K562 (cell line): ENCODE measurements around the gene LGALS8. TPM values are rescaled to one million over a fixed set of nuclear protein-coding genes. Genes with fewer than 3 reads are reported as not detected.

Experiments used
- ATAC-seq: fragments of 200-7000 bp; cut with Tn5 transposase; 3 replicates; pipeline ENCODE4 v1.9.1; 2020; ENCODE audit warnings: moderate library complexity
- BruUV-seq: library from RNA; stranded (reverse); fragments of 400-500 nt; replicated peaks from 2 replicates; lab custom pipeline; 2021; lab: Mats Ljungman, UMichigan
- CTCF ChIA-PET: fragments of 300-600 bp; formaldehyde crosslinking; extraction: SDS; loops from one replicate; lab custom pipeline; 2021; ENCODE audit warnings: low intra/inter-chr PET ratio; lab: Yijun Ruan, JAX
- POLR2A ChIA-PET: fragments of 300-600, 350-650 bp; sonication (Branson Sonifier 250); formaldehyde crosslinking; extraction: SDS; loops from one replicate; lab custom pipeline; 2021; ENCODE audit warnings: antibody characterized with exemption, inconsistent platforms; lab: Yijun Ruan, JAX
- DNase-seq, 4 experiments: peaks; one replicate each; pipeline versions ENCODE4 v3.0.0 to v3.0.0-alpha.2; 2011 to 2018; ENCODE audit warnings: low spot score in 3 of 4, mixed read lengths in 3 of 4; ENCODE audit errors: extremely low read depth in 1 of 4
- FAIRE-seq: peaks from 2 replicates; lab custom pipeline; 2011; peaks lifted over from hg19 to GRCh38; lab: Jason Lieb, UNC
- H2AFZ ChIP-seq: 2 replicates; pipeline ENCODE4 v1.6.0; 2011; ENCODE audit warnings: low read depth, low read length, control low read depth, inconsistent platforms
- H3K27ac ChIP-seq: fragments of 200-600 bp; 3 replicates; pipeline ENCODE4 v1.8.0; 2011; ENCODE audit warnings: low read depth, mild to moderate bottlenecking, control low read depth, inconsistent platforms, low read length, moderate library complexity, mixed read lengths; ENCODE audit errors: extremely low read depth
- H3K27me3 ChIP-seq, 2 experiments: fragments of 300-600 bp in 1 of 2; 2 replicates in 1 of 2; 3 replicates in 1 of 2; pipeline versions ENCODE4 v1.6.0 to v1.8.0; 2011; ENCODE audit warnings: inconsistent platforms in 2 of 2, low read length in 2 of 2, mild to moderate bottlenecking in 1 of 2, mixed read lengths in 1 of 2, moderate library complexity in 1 of 2; ENCODE audit not compliant: control insufficient read depth in 2 of 2, insufficient read depth in 2 of 2
- H3K36me3 ChIP-seq: fragments of 300-600 bp; 3 replicates; pipeline ENCODE4 v1.8.0; 2011; ENCODE audit warnings: mild to moderate bottlenecking, low read length, inconsistent platforms; ENCODE audit not compliant: control insufficient read depth, insufficient read depth
- H3K4me1 ChIP-seq, 2 experiments: fragments of 200-600 bp in 1 of 2; replicated peaks in 1 of 2; 2 replicates in 1 of 2; 3 replicates in 1 of 2; pipeline versions ENCODE4 v1.5.1 to v1.8.0; 2011; ENCODE audit warnings: inconsistent platforms in 2 of 2, low read length in 2 of 2, mild to moderate bottlenecking in 1 of 2, mixed read lengths in 1 of 2, moderate library complexity in 1 of 2; ENCODE audit not compliant: control insufficient read depth in 2 of 2, insufficient read depth in 2 of 2
- H3K4me2 ChIP-seq: 2 replicates; pipeline ENCODE4 v1.6.1; 2011; ENCODE audit warnings: low read length, control low read depth, inconsistent platforms, mixed read lengths; ENCODE audit not compliant: insufficient read depth
- H3K4me3 ChIP-seq: fragments of 200-600 bp; sonication (generic), shearing (Covaris generic); 2 replicates; pipeline ENCODE4 v1.5.1; 2016; ENCODE audit warnings: control low read depth, inconsistent platforms
- H3K79me2 ChIP-seq: fragments of 200-600 bp; 3 replicates; pipeline ENCODE4 v1.8.0; 2011; ENCODE audit warnings: low read length, inconsistent platforms; ENCODE audit not compliant: control insufficient read depth, insufficient read depth
- H3K9ac ChIP-seq, 2 experiments: 2 replicates each; pipeline versions ENCODE4 v1.6.0 to v1.6.1; 2011; ENCODE audit warnings: low read depth in 2 of 2, low read length in 2 of 2, control low read depth in 1 of 2, inconsistent platforms in 1 of 2, mild to moderate bottlenecking in 1 of 2, mixed read lengths in 1 of 2; ENCODE audit not compliant: insufficient read depth in 1 of 2
- H3K9me1 ChIP-seq: one replicate; pipeline ENCODE4 v1.6.0; 2011; ENCODE audit warnings: inconsistent platforms, mild to moderate bottlenecking, low read length, moderate library complexity; ENCODE audit not compliant: control insufficient read depth, insufficient read depth
- H3K9me3 ChIP-seq: replicated peaks from 2 replicates; pipeline ENCODE4 v1.5.1; 2011; ENCODE audit warnings: low read depth, low read length, inconsistent platforms; ENCODE audit not compliant: control insufficient read depth, insufficient read depth
- H4K20me1 ChIP-seq: replicated peaks from 2 replicates; pipeline ENCODE4 v1.6.1; 2011; ENCODE audit warnings: low read length, inconsistent platforms, mixed read lengths; ENCODE audit not compliant: control insufficient read depth, insufficient read depth
- ESRRA ChIP-seq: fragments of 450-650 bp; IDR thresholded peaks from 2 replicates; pipeline ENCODE4 v1.6.1; 2014; ENCODE audit warnings: low read depth, mild to moderate bottlenecking, moderate library complexity, borderline replicate concordance
- KAT7 ChIP-seq: sonication (generic); formaldehyde crosslinking; IDR thresholded peaks from 2 replicates; pipeline ENCODE4 v1.8.0; 2022; ENCODE audit warnings: missing genetic modification reagents, mild to moderate bottlenecking, borderline replicate concordance
- KHSRP ChIP-seq: fragments of 450-650 bp; IDR thresholded peaks from 2 replicates; pipeline ENCODE4 v1.6.1; 2017
- ZFP30 ChIP-seq: fragments of 250-450 bp; sonication (Bioruptor Pico); IDR thresholded peaks from 2 replicates; pipeline ENCODE4 v1.8.0; 2022; ENCODE audit warnings: moderate library complexity, mild to moderate bottlenecking, inconsistent platforms, borderline replicate concordance
- ZNF140 ChIP-seq: fragments of 250-450 bp; sonication (Bioruptor Pico); IDR thresholded peaks from 2 replicates; pipeline ENCODE4 v1.8.0; 2021; ENCODE audit warnings: moderate library complexity, mild to moderate bottlenecking, inconsistent platforms
- ZNF146 ChIP-seq: IDR thresholded peaks from one replicate; pipeline ENCODE4 v1.6.1; 2018; ENCODE audit warnings: missing compliant biosample characterization; ENCODE audit not compliant: unreplicated experiment
- ZNF253 ChIP-seq: fragments of 250-450 bp; sonication (Bioruptor Pico); conservative IDR thresholded peaks from 2 replicates; pipeline ENCODE4 v1.6.1; 2021; ENCODE audit warnings: mild to moderate bottlenecking
- ZSCAN32 ChIP-seq: fragments of 450-650 bp; formaldehyde crosslinking; IDR thresholded peaks from 2 replicates; pipeline ENCODE4 v1.4.0; 2020; ENCODE audit warnings: mild to moderate bottlenecking, moderate library complexity
- ZZZ3 ChIP-seq: fragments of 450-650 bp; IDR thresholded peaks from 2 replicates; pipeline ENCODE4 v1.6.1; 2016; ENCODE audit warnings: antibody characterized with exemption, mild to moderate bottlenecking, moderate library complexity
- WGBS: fragments of 100-300 bp; shearing (Covaris generic); methylation state at CpG from one replicate; pipeline ENCODE4 v1.1.6; 2016; ENCODE audit warnings: low coverage, mixed read lengths; ENCODE audit not compliant: insufficient coverage; ENCODE audit errors: missing lambda C conversion rate; 5-methylcytosine and 5-hydroxymethylcytosine counted together
- in situ Hi-C: fragments of 300-500 bp; cut with MboI; formaldehyde crosslinking; loops from 4 replicates; pipeline ENCODE4 v1.15.0; 2018; ENCODE audit warnings: inconsistent platforms, mixed read lengths
- intact Hi-C: fragments of 100-400 bp; cut with micrococcal nuclease; formaldehyde crosslinking; loops from 2 replicates; pipeline ENCODE4 v1.14.2; 2022
- polyA plus RNA-seq, 8 experiments: library from polyadenylated mRNA; depleted of rRNA in 4 of 8; stranded (reverse) in 5 of 8; unstranded in 3 of 8; fragments of >200 nt; fragmentation: Nextera tagmentation in 2 of 8; fragmentation: Illumina TruSeq in 1 of 8; extraction: Ambion mirVana in 2 of 8; extraction: Trizol in 1 of 8; gene quantifications; 2 replicates each; pipeline versions ENCODE4 v1.2.1 to v1.2.3, GENCODE V29; 2011 to 2014; ENCODE audit warnings: inconsistent platforms in 1 of 8, missing spikeins in 1 of 8
- total RNA-seq, 7 experiments: library from RNA; depleted of rRNA in 6 of 7; stranded (reverse); fragments of >200 nt in 6 of 7; fragmentation: Illumina TruSeq in 2 of 7; extraction: Trizol in 2 of 7; gene quantifications; 2 replicates each; pipeline versions ENCODE4 v1.2.1 to v1.2.3, GENCODE V29; 2011 to 2021; ENCODE audit warnings: low replicate concordance in 1 of 7
- TF ChIP-seq, protein P1 (sequence below): fragments of 250-450 bp; sonication (Bioruptor Pico); IDR thresholded peaks from 2 replicates; pipeline ENCODE4 v1.4.0; 2020

Gene LGALS8
- total and polyA plus RNA-seq, 9 of the 15 experiments (the other 6 are each of a cell fraction or from before 2014, with no cell fraction given), result 57.4 to 87.7 (median 70.3) TPM

DNA sequence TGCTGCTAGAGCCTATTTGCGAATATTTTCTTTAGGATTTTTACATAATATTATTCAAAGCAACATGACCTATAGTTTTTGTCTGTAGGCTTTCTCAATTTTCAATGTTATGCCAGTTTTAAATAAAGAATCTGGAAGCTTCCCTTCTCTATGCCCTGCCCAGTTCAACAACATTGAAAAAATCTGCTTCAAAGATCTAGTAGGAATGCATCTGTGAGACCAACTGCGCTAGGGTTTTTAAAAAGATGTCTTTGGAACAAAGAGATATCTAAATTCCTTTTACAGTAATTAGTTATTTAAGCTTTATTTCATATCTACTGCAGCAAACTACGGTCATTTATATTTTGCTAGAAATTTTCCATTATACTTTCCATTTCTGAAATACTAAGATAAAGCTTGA is 54.9 kb downstream of the LGALS8 start:
- H3K4me2 ChIP-seq, result no peak overlapping the region
- ChIA-PET CTCF (no interaction called here), POLR2A (interaction anchor here (0.6 kb wide), 1 partner anchor 17 kb away, joined by 3 read pairs; no protein-coding TSS in a partner anchor)
- H4K20me1 ChIP-seq, result no peaks in the 10 kb centered on the region
- H3K27ac ChIP-seq, result no peak overlapping the region
- in situ Hi-C loops (no loop called here), intact Hi-C loops (no loop called here)
- no peaks in the 10 kb centered on the region for H3K4me1 ChIP-seq
- WGBS, result 97% methylated on average over 3 of the region's 3 CpGs
- DNase-seq (no peak), ATAC-seq (no peak), FAIRE-seq (no peak)
- peaks cover 89% of the 10 kb centered on the region for H3K36me3 ChIP-seq
- no peak overlapping the region for H3K4me3 ChIP-seq
- H3K9me3 ChIP-seq, result no peaks in the 10 kb centered on the region
- H3K9me1 ChIP-seq, result no peaks in the 10 kb centered on the region
- no peak overlapping the region for H3K9ac ChIP-seq
- H3K27me3 ChIP-seq, result no peaks in the 10 kb centered on the region
- no peaks in the 10 kb centered on the region for H3K79me2 ChIP-seq
- no peak for TF ChIP-seq ESRRA
- no peak for TF ChIP-seq KHSRP
- TF ChIP-seq ZSCAN32 (CRISPR knock-in tag), result no peak
- TF ChIP-seq ZFP30 (CRISPR knock-in tag), result no peak
- no peak for TF ChIP-seq KAT7 (CRISPR knock-in tag)
- no peak for TF ChIP-seq ZNF146
- TF ChIP-seq ZNF140 (CRISPR knock-in tag), result no peak
- TF ChIP-seq ZNF253 (CRISPR knock-in tag), result no peak
- no peak for TF ChIP-seq ZZZ3
- TF ChIP-seq, protein P1, sequence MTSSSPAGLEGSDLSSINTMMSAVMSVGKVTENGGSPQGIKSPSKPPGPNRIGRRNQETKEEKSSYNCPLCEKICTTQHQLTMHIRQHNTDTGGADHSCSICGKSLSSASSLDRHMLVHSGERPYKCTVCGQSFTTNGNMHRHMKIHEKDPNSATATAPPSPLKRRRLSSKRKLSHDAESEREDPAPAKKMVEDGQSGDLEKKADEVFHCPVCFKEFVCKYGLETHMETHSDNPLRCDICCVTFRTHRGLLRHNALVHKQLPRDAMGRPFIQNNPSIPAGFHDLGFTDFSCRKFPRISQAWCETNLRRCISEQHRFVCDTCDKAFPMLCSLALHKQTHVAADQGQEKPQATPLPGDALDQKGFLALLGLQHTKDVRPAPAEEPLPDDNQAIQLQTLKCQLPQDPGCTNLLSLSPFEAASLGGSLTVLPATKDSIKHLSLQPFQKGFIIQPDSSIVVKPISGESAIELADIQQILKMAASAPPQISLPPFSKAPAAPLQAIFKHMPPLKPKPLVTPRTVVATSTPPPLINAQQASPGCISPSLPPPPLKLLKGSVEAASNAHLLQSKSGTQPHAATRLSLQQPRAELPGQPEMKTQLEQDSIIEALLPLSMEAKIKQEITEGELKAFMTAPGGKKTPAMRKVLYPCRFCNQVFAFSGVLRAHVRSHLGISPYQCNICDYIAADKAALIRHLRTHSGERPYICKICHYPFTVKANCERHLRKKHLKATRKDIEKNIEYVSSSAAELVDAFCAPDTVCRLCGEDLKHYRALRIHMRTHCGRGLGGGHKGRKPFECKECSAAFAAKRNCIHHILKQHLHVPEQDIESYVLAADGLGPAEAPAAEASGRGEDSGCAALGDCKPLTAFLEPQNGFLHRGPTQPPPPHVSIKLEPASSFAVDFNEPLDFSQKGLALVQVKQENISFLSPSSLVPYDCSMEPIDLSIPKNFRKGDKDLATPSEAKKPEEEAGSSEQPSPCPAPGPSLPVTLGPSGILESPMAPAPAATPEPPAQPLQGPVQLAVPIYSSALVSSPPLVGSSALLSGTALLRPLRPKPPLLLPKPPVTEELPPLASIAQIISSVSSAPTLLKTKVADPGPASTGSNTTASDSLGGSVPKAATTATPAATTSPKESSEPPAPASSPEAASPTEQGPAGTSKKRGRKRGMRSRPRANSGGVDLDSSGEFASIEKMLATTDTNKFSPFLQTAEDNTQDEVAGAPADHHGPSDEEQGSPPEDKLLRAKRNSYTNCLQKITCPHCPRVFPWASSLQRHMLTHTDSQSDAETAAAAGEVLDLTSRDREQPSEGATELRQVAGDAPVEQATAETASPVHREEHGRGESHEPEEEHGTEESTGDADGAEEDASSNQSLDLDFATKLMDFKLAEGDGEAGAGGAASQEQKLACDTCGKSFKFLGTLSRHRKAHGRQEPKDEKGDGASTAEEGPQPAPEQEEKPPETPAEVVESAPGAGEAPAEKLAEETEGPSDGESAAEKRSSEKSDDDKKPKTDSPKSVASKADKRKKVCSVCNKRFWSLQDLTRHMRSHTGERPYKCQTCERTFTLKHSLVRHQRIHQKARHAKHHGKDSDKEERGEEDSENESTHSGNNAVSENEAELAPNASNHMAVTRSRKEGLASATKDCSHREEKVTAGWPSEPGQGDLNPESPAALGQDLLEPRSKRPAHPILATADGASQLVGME (CRISPR knock-in tag), result no peak
- no peak overlapping the region for H2AFZ ChIP-seq
- no TSS peak for BruUV-seq
